GM13977 (cell line): ENCODE data around the gene CABLES1.

Experiments
- DNase-seq: peaks from one replicate; pipeline ENCODE4 v3.0.0; 2012; ENCODE audit warnings: low spot score
- in situ Hi-C: fragments of 300-500 bp; cut with MboI; formaldehyde crosslinking; loops from one replicate; pipeline ENCODE4 v1.12.0; 2022; ENCODE audit warnings: low sequenced_read_pairs, low pct_unique_long_range_greater_than_20kb, mixed read lengths, inconsistent platforms; ENCODE audit not compliant: unreplicated experiment
- TF ChIP-seq, protein P1 (sequence below): IDR thresholded peaks from 2 replicates; pipeline ENCODE4 v1.5.1; 2012; ENCODE audit warnings: mild to moderate bottlenecking, control low read depth; ENCODE audit not compliant: insufficient read depth; ENCODE audit errors: extremely low read depth, missing control alignments

The CABLES1 gene

DNA sequence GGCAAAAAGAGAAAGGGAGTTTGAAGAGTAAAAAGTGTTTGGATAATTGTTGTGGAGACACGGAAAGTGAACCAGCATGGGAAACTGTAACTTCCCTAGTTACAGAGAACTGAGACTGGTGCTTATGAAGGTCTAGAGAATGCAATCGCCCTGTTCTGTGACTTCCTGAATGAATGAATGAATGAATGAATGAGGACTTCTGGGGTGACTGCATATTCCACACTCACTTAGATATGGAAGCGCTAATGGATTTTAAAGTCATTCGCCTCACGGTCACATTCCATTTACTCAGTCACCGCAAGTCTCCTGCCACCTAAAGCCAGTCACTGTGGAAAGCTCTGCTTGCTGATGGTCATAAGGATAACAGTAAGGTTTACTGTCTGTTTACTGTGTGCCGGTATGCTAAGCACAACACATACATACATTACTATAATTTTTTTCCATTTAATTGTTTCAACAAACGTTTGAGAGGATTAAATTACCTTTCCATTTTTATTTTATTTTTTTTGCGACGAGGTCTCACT, 138.2 kb downstream of the CABLES1 start:
- in situ Hi-C loops, result no loop called here
- TF ChIP-seq, protein P1, sequence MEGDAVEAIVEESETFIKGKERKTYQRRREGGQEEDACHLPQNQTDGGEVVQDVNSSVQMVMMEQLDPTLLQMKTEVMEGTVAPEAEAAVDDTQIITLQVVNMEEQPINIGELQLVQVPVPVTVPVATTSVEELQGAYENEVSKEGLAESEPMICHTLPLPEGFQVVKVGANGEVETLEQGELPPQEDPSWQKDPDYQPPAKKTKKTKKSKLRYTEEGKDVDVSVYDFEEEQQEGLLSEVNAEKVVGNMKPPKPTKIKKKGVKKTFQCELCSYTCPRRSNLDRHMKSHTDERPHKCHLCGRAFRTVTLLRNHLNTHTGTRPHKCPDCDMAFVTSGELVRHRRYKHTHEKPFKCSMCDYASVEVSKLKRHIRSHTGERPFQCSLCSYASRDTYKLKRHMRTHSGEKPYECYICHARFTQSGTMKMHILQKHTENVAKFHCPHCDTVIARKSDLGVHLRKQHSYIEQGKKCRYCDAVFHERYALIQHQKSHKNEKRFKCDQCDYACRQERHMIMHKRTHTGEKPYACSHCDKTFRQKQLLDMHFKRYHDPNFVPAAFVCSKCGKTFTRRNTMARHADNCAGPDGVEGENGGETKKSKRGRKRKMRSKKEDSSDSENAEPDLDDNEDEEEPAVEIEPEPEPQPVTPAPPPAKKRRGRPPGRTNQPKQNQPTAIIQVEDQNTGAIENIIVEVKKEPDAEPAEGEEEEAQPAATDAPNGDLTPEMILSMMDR, result no peak
- no peak for DNase-seq

DNA sequence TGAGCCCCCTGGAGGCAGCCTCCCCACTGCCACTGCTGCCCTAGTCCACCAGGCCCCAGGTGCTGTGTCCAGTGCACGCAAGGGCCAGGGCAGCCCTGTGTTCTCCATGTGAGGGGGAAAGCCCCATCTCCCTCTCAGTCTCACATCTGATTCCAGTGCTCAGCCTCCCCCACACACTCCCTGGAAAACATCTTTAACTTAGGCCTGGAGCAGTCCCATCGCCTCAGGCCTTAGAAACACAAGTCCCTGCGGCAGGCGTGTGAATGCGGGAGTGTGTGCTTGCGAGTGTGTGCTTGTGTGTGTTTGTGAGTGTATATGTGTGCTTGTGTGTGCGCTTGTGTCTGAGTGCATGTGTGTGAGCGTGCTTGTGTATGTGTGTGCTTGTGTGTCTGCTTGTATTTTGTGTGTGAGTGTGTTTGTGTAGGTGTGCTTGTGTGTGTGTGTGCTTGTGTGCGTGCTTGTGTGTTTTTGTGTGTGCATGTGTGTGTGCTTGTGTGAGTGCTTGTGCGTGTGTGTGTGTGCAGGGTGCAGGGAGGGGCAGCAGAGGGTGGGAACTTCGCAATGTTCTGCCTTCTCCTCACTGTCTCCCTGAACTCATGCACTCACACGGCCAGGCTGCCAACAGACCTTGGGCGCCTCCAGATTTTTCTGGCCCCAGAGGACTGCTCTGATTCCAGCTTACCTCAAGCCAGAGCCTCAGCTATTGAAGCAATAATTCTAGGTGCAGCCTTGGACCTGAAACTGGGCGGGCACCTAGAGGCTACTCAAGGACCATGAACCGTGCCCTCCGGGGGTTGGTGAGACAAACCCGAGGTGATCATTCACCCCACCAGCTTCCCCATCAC, 139.6 kb downstream of the CABLES1 start:
- TF ChIP-seq, protein P1, result no peak
- in situ Hi-C loops, result no loop called here
- DNase-seq, result no peak

DNA sequence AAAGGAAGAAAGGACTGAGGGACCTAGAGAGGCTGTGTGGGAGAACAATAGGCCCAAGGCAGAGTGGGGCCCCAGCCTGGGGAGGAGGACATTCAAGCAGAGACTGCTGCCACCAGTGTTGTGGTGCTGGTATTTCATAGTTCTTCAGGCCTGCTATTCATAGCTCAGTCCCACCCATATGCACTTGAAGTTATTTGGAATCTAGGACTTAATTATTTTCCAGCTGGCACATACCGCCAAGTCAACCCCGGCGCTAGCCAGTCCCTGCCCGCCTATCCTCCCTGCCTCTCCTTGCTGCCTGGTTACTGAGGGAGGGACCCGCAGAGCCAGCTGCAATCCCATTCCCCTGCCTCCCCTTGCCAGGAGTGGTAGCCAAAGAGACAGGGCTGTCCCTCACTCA, 141.2 kb downstream of the CABLES1 start:
- in situ Hi-C loops, result no loop called here
- DNase-seq, result no peak
- TF ChIP-seq, protein P1, result no peak

DNA sequence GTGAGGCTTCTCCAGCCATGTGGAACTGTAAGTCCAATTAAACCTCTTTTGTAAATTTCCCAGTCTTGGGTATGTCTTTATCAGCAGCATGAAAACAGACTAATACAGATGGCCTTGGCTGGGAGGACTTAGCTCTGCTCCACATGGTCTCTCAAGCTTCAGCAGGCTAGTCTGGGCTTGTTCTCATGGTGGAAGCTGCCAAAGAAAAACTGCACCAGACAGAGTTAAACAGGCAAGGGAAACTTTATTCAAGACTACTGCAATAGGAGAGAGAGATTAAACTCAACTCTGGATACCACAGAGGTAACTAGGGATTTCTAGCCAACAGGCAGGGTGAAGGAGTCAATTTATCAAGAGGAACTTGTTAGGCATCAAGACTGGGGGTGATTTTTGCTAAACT, 142.1 kb downstream of the CABLES1 start:
- TF ChIP-seq, protein P1, result no peak
- in situ Hi-C loops, result no loop called here
- DNase-seq, result no peak

DNA sequence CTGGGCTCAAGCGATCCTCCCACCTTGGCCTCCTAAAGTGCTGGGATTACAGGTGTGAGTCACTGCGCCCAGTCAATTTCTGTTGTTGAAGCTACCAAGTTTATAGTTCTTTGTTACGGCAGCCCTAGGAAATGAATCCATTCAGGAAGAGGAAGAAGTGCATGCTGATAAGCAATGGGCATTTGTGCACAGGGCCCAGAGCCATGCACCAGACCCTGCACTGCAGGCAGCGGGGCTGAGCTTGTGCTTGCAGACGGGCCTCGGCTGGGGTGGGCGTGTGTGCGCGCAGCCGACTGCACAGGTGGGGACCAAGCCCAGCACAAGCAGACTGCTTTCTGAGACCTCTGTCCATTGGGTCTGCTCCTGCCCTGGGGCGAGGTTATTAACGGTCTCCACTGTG, 144.6 kb downstream of the CABLES1 start:
- in situ Hi-C loops, result no loop called here
- no peak for DNase-seq
- TF ChIP-seq, protein P1, result no peak

DNA sequence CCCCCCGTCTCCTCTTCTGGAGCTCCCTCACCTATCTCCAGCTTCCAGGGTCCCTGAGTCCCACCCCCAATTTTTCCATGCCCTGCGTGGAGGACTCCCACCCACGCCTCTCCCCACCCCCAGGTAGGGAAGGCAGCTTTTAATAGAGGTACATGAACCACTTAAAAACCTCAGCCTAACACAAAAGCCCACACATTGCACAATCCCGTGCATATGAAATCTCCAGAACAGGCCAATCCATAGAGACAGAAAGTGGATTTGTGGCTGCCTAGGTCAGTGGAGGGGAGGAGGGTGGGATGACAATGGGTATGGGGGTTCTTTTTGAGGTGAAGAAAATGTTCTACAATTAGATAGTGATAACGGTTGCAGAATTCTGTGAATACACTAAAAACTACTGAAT, 145.6 kb downstream of the CABLES1 start:
- in situ Hi-C loops, result no loop called here

More for the DNA sequence above, 145.6 kb downstream of the CABLES1 start:
- no peak for DNase-seq
- TF ChIP-seq, protein P1, result no peak
